ENCODE measurements around the gene TGFBI.

Gene TGFBI

DNA sequence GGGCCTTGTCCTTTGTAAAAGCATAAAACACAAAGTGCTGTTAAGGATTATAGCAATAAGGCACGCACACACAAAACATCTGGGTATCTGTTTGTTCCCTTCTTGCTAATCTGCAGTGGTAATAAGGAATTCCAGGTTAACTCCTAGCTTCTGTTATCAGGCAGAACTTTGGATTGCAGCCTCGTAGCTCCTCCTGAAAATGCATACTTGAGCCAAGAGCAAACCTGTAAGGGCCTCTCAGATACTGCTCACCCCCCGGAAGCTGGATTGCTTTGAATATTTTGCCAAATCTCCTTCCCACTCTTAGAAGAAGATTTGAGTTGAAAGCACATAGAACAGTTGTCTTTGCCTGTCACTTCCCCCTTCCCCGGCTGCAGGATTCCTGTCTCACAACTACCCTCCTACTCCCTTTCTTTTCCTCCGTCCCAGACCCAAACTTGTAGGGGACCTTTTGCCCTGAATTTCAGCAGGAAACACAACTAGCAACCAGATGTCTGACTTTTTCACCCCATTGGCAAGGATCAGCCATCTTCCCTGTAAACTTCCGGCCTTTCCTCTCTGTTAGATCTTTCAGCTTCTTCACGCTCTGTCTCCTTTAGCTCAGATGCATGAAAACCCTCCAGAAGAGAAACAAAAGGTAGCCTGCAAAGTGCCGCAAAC lies 75.6 kb downstream of the TGFBI start:
- no peaks in the 10 kb centered on the region for H3K36me3 ChIP-seq (ENCODE audit: insufficient read depth, low read length)
- H3K27ac ChIP-seq (ENCODE audit: low read depth, low read length) = no peak overlapping the region
- no peaks in the 10 kb centered on the region for H3K27me3 ChIP-seq (ENCODE audit: insufficient read depth, low read length)
- no peak overlapping the region for H3K9ac ChIP-seq (ENCODE audit: low read depth, low read length)
- peaks cover 16% of the 10 kb centered on the region for H3K4me1 ChIP-seq (ENCODE audit: insufficient read depth, low read length)
- no peak overlapping the region for H3K4me3 ChIP-seq (ENCODE audit: low read length)
- H3K9me3 ChIP-seq (ENCODE audit: insufficient read depth, low read depth, low read length) = no peaks in the 10 kb centered on the region
- 73% methylated on average over 8 of the region's 8 CpGs for WGBS

DNA sequence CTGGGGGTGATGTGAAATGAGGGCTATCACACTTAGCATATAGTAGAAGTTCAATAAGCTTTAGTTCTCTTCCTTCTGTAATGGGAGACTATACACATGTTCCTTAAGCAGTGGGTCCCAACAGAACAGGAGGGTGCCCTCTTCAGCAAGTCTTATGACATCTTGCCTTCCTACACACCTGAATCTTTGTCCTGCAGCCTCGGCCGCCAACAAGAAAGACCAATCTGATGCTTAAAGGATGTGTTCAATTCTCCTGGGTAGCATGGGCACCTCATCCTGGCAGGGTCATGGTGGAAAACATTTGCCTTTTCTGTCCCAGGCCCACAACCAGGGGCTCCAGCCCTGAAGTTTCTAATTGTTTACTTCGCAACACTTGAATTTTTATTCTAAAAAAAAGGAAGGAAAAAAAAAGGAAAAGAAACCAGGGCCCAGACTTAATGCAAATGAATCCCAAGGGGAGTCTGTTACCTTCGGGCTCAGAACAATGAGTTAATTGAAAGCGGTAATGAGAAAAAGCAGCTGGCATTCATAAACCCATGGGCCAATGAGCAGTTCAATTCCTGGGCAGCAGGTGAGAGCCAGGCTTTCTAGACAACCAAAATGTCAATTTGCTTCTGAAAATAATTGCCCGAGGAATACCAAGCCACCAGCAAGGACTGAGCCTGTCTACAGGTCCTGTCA lies 77.7 kb downstream of the TGFBI start:
- Histone ChIP-seq H3K4me3 (ENCODE audit: low read length) (no peak overlapping the region), H3K36me3 (ENCODE audit: insufficient read depth, low read length) (no peaks in the 10 kb centered on the region), H3K27ac (ENCODE audit: low read depth, low read length) (no peak overlapping the region), H3K9ac (ENCODE audit: low read depth, low read length) (no peak overlapping the region), H3K4me1 (ENCODE audit: insufficient read depth, low read length) (peaks cover 16% of the 10 kb centered on the region), H3K27me3 (ENCODE audit: insufficient read depth, low read length) (no peaks in the 10 kb centered on the region), H3K9me3 (ENCODE audit: insufficient read depth, low read depth, low read length) (no peaks in the 10 kb centered on the region)
- 85% methylated on average over 6 of the region's 6 CpGs for WGBS

DNA sequence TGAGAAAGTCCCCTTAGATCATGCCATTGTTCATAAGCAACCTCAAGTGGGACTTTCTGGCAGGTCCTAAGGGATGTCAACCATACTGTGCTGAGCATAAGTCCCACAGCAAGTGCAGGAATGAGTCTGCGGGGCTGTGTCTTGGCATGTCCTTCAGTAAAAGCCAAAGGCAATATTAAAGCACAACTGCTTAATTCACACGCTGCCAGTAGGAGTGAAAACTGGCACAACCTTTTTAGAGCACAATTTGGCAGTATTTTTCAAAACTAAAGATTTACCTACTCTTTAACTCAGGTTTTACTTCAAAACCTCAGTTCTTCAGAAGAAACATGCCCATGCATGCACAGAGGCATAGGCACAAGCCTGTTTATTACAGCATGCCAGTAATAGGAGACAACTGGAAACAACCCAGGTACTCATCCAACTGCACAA lies 79.4 kb downstream of the TGFBI start:
- Histone ChIP-seq H3K36me3 (ENCODE audit: insufficient read depth, low read length) (no peaks in the 10 kb centered on the region), H3K9ac (ENCODE audit: low read depth, low read length) (no peak overlapping the region), H3K4me1 (ENCODE audit: insufficient read depth, low read length) (peaks cover 16% of the 10 kb centered on the region), H3K9me3 (ENCODE audit: insufficient read depth, low read depth, low read length) (no peaks in the 10 kb centered on the region), H3K4me3 (ENCODE audit: low read length) (no peak overlapping the region), H3K27ac (ENCODE audit: low read depth, low read length) (no peak overlapping the region), H3K27me3 (ENCODE audit: insufficient read depth, low read length) (no peaks in the 10 kb centered on the region)
- 93% methylated on average over 2 of the region's 2 CpGs for WGBS

DNA sequence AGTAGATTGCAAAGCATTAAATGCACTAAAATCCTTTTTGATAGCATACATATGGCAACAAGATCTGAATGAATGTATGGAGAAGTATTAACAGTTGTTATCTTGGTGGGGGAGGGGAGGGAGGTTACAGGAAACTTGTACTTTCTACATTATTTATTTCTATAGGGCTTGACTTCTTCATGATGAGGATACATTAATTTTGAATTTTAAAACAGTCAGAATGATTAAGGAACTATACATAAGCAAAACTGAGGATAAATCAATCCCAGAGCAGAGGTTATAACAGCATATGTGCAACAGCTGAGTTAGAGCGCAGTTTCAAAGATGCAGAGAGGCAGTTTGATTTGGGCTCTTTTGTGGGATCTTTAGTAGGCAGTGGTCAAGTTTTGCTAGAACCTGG lies 80.0 kb downstream of the TGFBI start:
- Histone ChIP-seq H3K4me1 (ENCODE audit: insufficient read depth, low read length) (peaks cover 16% of the 10 kb centered on the region), H3K9me3 (ENCODE audit: insufficient read depth, low read depth, low read length) (no peaks in the 10 kb centered on the region), H3K27ac (ENCODE audit: low read depth, low read length) (no peak overlapping the region), H3K36me3 (ENCODE audit: insufficient read depth, low read length) (no peaks in the 10 kb centered on the region), H3K4me3 (ENCODE audit: low read length) (no peak overlapping the region), H3K9ac (ENCODE audit: low read depth, low read length) (no peak overlapping the region), H3K27me3 (ENCODE audit: insufficient read depth, low read length) (no peaks in the 10 kb centered on the region)
- 95% methylated on average over 1 of the region's 1 CpG for WGBS

DNA sequence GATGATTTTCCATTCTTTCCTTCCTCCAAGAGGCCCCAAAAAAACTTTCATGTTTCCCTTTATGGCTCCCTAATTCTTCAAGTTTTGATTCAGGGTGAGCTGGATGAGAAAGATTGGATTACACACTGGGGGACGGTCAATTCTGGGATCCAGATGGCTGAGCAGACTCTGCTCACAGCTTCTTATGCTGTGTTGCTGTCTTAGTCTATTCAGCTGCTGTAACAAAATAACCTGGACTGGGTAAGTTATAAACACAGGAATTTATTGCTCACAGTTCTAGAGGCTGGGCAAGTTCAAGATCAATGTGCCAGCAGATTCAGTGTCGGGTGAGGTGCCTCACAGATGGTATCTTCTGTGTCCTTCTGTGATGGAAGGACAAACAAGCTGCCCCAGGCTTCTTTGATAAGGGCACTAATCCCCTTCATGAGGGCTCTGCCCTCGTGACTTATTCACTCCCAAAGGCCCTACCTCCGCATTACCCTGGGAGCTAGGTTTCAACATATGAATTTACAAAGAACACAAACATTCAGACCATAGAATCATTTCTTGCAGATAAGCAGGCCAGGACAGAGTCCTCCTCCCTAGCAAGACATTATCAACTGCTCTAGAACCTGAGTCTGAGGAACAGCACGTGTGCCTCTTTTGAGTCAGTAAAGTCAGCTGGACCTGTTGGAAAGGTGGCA lies 80.8 kb downstream of the TGFBI start:
- H3K9me3 ChIP-seq (ENCODE audit: insufficient read depth, low read depth, low read length) = no peaks in the 10 kb centered on the region
- 84% methylated on average over 5 of the region's 5 CpGs for WGBS
- no peaks in the 10 kb centered on the region for H3K36me3 ChIP-seq (ENCODE audit: insufficient read depth, low read length)
- H3K27me3 ChIP-seq (ENCODE audit: insufficient read depth, low read length) = no peaks in the 10 kb centered on the region
- no peak overlapping the region for H3K4me3 ChIP-seq (ENCODE audit: low read length)
- no peak overlapping the region for H3K9ac ChIP-seq (ENCODE audit: low read depth, low read length)
- H3K4me1 ChIP-seq (ENCODE audit: insufficient read depth, low read length) = peaks cover 12% of the 10 kb centered on the region
- H3K27ac ChIP-seq (ENCODE audit: low read depth, low read length) = no peak overlapping the region

All from HUES64 (cell line).